Measurements from ENCODE around the gene TMEM35B. TPM values are rescaled to one million over a fixed set of nuclear protein-coding genes. Genes with fewer than 3 reads are reported as not detected.
A peak's percentile ranks its signal among the peaks of the same experiment; 100 is the strongest.
"Not testable (repeated sequence)": the region's sequence is repeated elsewhere in the genome, so short reads cannot be mapped to it uniquely, and the experiment has no call there.

The TMEM35B gene
- total RNA-seq, 1 donor from 2014 or later = 38.1 TPM

- H3K4me3 ChIP-seq (ENCODE audit: low read depth, low read length) = no peak overlapping the region
- TF ChIP-seq CTCF (IDR thresholded peaks at IDR 0.05; ENCODE audit: insufficient read depth, low read length, poor library complexity, severe bottlenecking) = no peak
- DNase-seq (ENCODE audit: low read depth) = no peak
- peaks cover 1% of the 10 kb centered on the region for H3K36me3 ChIP-seq (ENCODE audit: control insufficient read depth, insufficient read depth, low read length)
- H3K27me3 ChIP-seq (ENCODE audit: control insufficient read depth, insufficient read depth, low read length) = no peaks in the 10 kb centered on the region
Measured at GRCh38 chr1:34988581-34988980, 3.4 kb upstream of the TMEM35B start.

DNA sequence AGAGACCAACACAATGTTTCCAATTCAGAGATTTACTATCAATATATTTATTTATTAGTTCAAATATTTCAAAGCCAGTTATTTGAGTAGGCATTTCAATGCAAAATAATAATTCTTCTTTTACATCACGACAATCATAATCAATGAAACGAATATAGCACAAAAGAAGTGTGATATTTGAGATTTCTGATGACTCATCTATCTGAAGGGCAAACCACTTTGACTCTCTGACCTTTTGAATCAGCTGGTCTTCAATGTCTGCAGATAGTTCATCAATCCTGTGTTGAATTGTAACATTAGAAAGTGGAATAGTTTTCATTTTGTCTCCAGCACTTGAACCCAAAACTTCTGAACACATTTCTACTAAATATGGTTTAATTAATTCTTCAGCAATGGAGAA lies 3.0 kb upstream of the TMEM35B start:
- H3K27me3 ChIP-seq (ENCODE audit: control insufficient read depth, insufficient read depth, low read length) = no peaks in the 10 kb centered on the region
- no peak for TF ChIP-seq CTCF (IDR thresholded peaks at IDR 0.05; ENCODE audit: insufficient read depth, low read length, poor library complexity, severe bottlenecking)
- DNase-seq (ENCODE audit: low read depth) = no peak

DNA sequence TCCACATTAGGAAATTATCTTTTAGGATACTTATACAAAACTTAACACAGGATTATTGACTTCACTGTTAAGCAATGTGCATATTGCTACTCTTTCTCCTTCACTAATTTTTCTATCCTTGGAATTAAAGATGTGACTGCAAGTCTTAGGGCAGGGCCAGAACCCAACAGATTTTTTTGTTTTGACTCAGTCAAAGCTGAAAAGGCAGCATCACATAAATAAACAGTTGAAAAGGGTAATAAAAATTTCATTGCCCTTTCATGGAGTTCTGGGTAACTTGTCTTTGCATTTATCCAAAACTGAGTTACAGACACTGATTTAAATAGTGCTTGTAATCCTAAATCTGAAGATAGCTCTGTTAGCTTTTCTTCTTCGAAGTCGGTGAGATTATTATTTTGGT lies 1.9 kb upstream of the TMEM35B start:
- Histone ChIP-seq H3K36me3 (ENCODE audit: control insufficient read depth, insufficient read depth, low read length) (peaks cover 1% of the 10 kb centered on the region), H3K4me3 (ENCODE audit: low read depth, low read length) (no peak overlapping the region), H3K27me3 (ENCODE audit: control insufficient read depth, insufficient read depth, low read length) (no peaks in the 10 kb centered on the region)
- DNase-seq (ENCODE audit: low read depth) = no peak
- no peak for TF ChIP-seq CTCF (IDR thresholded peaks at IDR 0.05; ENCODE audit: insufficient read depth, low read length, poor library complexity, severe bottlenecking)

More for the DNA sequence above, 3.0 kb upstream of the TMEM35B start:
- Histone ChIP-seq H3K4me3 (ENCODE audit: low read depth, low read length) (no peak overlapping the region), H3K36me3 (ENCODE audit: control insufficient read depth, insufficient read depth, low read length) (peaks cover 1% of the 10 kb centered on the region)

GRCh38 chr1:34985609-34985904 lies 410 bp upstream of the TMEM35B start:
- not testable (repeated sequence) for H3K36me3 ChIP-seq (ENCODE audit: control insufficient read depth, insufficient read depth, low read length); H3K27me3 ChIP-seq (ENCODE audit: control insufficient read depth, insufficient read depth, low read length); DNase-seq (ENCODE audit: low read depth)
- peak overlapping the region; percentile 86 for H3K4me3 ChIP-seq (ENCODE audit: low read depth, low read length)

DNA sequence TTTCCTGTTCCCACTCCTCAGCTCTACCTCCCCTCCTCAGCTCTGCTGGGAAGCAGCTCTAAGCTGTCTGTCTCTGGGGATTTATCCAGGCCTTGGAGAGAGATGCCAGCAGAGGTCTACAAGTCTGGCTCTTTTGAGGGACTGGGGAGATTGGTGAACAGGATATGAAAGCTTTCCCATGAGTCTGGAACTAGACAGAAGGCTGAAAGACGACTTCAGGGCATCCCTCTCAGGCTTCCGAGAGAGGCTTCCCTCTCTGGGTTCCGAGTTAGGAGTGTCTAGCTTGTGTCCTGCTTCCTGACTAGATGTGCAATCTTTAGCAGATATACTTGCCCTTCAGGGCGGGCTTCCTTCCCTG lies 733 bp downstream of the TMEM35B start:
- Histone ChIP-seq H3K36me3 (ENCODE audit: control insufficient read depth, insufficient read depth, low read length) (peaks cover 1% of the 10 kb centered on the region), H3K27me3 (ENCODE audit: control insufficient read depth, insufficient read depth, low read length) (no peaks in the 10 kb centered on the region), H3K4me3 (ENCODE audit: low read depth, low read length) (peak overlapping the region; percentile 86)
- TF ChIP-seq CTCF (IDR thresholded peaks at IDR 0.05; ENCODE audit: insufficient read depth, low read length, poor library complexity, severe bottlenecking) = no peak
- DNase-seq (ENCODE audit: low read depth) = no peak

GRCh38 chr1:34983700-34984355 lies 1.3 kb downstream of the TMEM35B start:
- Histone ChIP-seq H3K4me3 (ENCODE audit: low read depth, low read length) (peak overlapping the region; percentile 86), H3K27me3 (ENCODE audit: control insufficient read depth, insufficient read depth, low read length) (no peaks in the 10 kb centered on the region), H3K36me3 (ENCODE audit: control insufficient read depth, insufficient read depth, low read length) (peaks cover 1% of the 10 kb centered on the region)
- no peak for DNase-seq (ENCODE audit: low read depth)
- no peak for TF ChIP-seq CTCF (IDR thresholded peaks at IDR 0.05; ENCODE audit: insufficient read depth, low read length, poor library complexity, severe bottlenecking)

Data from kidney epithelial cell (primary cell).